Ovary (tissue), 3 donors: ENCODE results near the gene ADGRD1.

Experiments used
- CTCF ChIP-seq, 3 donors: fragments of 450-650 bp in 2 of 3; fragments of 200-600 bp in 1 of 3; IDR thresholded peaks; one replicate each; pipeline versions ENCODE4 v1.5.1 to v1.8.0; 2016 to 2022; ENCODE audit warnings: antibody characterized with exemption in 3 of 3, mild to moderate bottlenecking in 1 of 3
- EP300 ChIP-seq: sonication (generic); formaldehyde crosslinking; IDR thresholded peaks from one replicate; pipeline ENCODE4 v1.6.1; 2017; ENCODE audit warnings: antibody characterized with exemption
- donor health status: DM: no; HTN: no; CAD: no.

GRCh38 chr12:130968611-130969010 lies 14.9 kb downstream of the ADGRD1 start:
- TF ChIP-seq CTCF (IDR thresholded peaks at IDR 0.05) = no peak
- TF ChIP-seq EP300 = no peak
